H9 (cell line): Measurements from ENCODE around the gene CCDC93. TPM values are rescaled to one million over a fixed set of nuclear protein-coding genes. Genes with fewer than 3 reads are reported as not detected.

Experiments used
- DNase-seq: peaks from one replicate; pipeline ENCODE4 v3.0.0-alpha.2; 2017
- H2AFZ ChIP-seq: one replicate; pipeline ENCODE4 v1.6.1; 2013; ENCODE audit warnings: mild to moderate bottlenecking, low read length, control low read depth, moderate library complexity
- H2AK5ac ChIP-seq: 2 replicates; pipeline ENCODE4 v1.6.1; 2013; ENCODE audit warnings: low read length, control low read depth, mixed read lengths; ENCODE audit not compliant: insufficient read length
- H2BK120ac ChIP-seq: one replicate; pipeline ENCODE4 v1.6.1; 2013; ENCODE audit warnings: low read depth, mild to moderate bottlenecking, low read length, control low read depth, inconsistent platforms; ENCODE audit not compliant: poor library complexity, severe bottlenecking
- H2BK12ac ChIP-seq: 2 replicates; pipeline ENCODE4 v1.6.1; 2013; ENCODE audit warnings: low read length, control low read depth, mixed read lengths, low read depth; ENCODE audit not compliant: insufficient read length
- H2BK15ac ChIP-seq: 2 replicates; pipeline ENCODE4 v1.6.1; 2013; ENCODE audit warnings: low read depth, low read length, control low read depth
- H2BK20ac ChIP-seq: one replicate; pipeline ENCODE4 v1.6.1; 2013; ENCODE audit warnings: low read depth, mild to moderate bottlenecking, low read length, control low read depth, inconsistent platforms; ENCODE audit not compliant: poor library complexity, severe bottlenecking
- H2BK5ac ChIP-seq: 2 replicates; pipeline ENCODE4 v1.6.1; 2013; ENCODE audit warnings: low read length, control low read depth, mixed read lengths; ENCODE audit not compliant: insufficient read length
- H3K14ac ChIP-seq: 2 replicates; pipeline ENCODE4 v1.6.1; 2013; ENCODE audit warnings: low read length, control low read depth; ENCODE audit not compliant: insufficient read depth
- H3K18ac ChIP-seq: 2 replicates; pipeline ENCODE4 v1.6.1; 2013; ENCODE audit warnings: low read depth, mild to moderate bottlenecking, mixed read lengths, low read length, control low read depth; ENCODE audit not compliant: insufficient read length
- H3K23ac ChIP-seq: 2 replicates; pipeline ENCODE4 v1.6.1; 2013; ENCODE audit warnings: low read length, control low read depth, mixed read lengths, low read depth; ENCODE audit not compliant: insufficient read length
- H3K23me2 ChIP-seq: 2 replicates; pipeline ENCODE4 v1.6.1; 2013; ENCODE audit warnings: low read depth, mild to moderate bottlenecking, mixed read lengths, low read length, control low read depth; ENCODE audit not compliant: insufficient read length, poor library complexity, severe bottlenecking
- H3K27ac ChIP-seq: 2 replicates; pipeline ENCODE4 v1.5.1; 2013; ENCODE audit warnings: low read length, control low read depth, mixed read lengths, low read depth; ENCODE audit not compliant: insufficient read length
- H3K27me3 ChIP-seq: 2 replicates; pipeline ENCODE4 v1.6.1; 2013; ENCODE audit warnings: low read length, control low read depth, inconsistent platforms; ENCODE audit not compliant: insufficient read depth
- H3K4ac ChIP-seq: 2 replicates; pipeline ENCODE4 v1.6.1; 2013; ENCODE audit warnings: low read depth, mild to moderate bottlenecking, control low read depth, inconsistent platforms, low read length, moderate library complexity
- H3K4me1 ChIP-seq: 2 replicates; pipeline ENCODE4 v1.6.1; 2013; ENCODE audit warnings: low read length, control low read depth, inconsistent platforms; ENCODE audit not compliant: insufficient read depth
- H3K4me2 ChIP-seq: 2 replicates; pipeline ENCODE4 v1.6.1; 2013; ENCODE audit warnings: low read length, control low read depth, mixed read lengths; ENCODE audit not compliant: insufficient read length, insufficient read depth
- H3K56ac ChIP-seq: 2 replicates; pipeline ENCODE4 v1.6.1; 2013; ENCODE audit warnings: low read depth, mild to moderate bottlenecking, mixed read lengths, low read length, control low read depth; ENCODE audit not compliant: insufficient read length
- H3K79me1 ChIP-seq: 2 replicates; pipeline ENCODE4 v1.6.1; 2013; ENCODE audit warnings: low read depth, mild to moderate bottlenecking, moderate library complexity, low read length, control low read depth, inconsistent platforms; ENCODE audit not compliant: insufficient read depth, poor library complexity, severe bottlenecking
- H3K79me2 ChIP-seq: 2 replicates; pipeline ENCODE4 v1.6.1; 2013; ENCODE audit warnings: low read length, control low read depth, inconsistent platforms; ENCODE audit not compliant: insufficient read depth
- H3K9ac ChIP-seq: 2 replicates; pipeline ENCODE4 v1.6.1; 2013; ENCODE audit warnings: low read length, control low read depth, mixed read lengths; ENCODE audit not compliant: insufficient read length; ENCODE audit errors: extremely low read depth
- H3K9me3 ChIP-seq: one replicate; pipeline ENCODE4 v1.6.1; 2013; ENCODE audit warnings: low read depth, low read length, inconsistent platforms; ENCODE audit not compliant: control insufficient read depth
- H3T11ph ChIP-seq: one replicate; pipeline ENCODE4 v1.6.1; 2013; ENCODE audit warnings: mild to moderate bottlenecking, low read length, control low read depth, inconsistent platforms
- H4K20me1 ChIP-seq: one replicate; pipeline ENCODE4 v1.6.1; 2013; ENCODE audit not compliant: control insufficient read depth, insufficient read length, insufficient read depth
- H4K5ac ChIP-seq: 2 replicates; pipeline ENCODE4 v1.6.1; 2013; ENCODE audit warnings: low read depth, mild to moderate bottlenecking, mixed read lengths, low read length, control low read depth; ENCODE audit not compliant: insufficient read length
- H4K8ac ChIP-seq: replicated peaks from 2 replicates; pipeline ENCODE4 v1.6.1; 2013; ENCODE audit warnings: low read length, control low read depth, mixed read lengths, low read depth; ENCODE audit not compliant: insufficient read length
- H4K91ac ChIP-seq: 2 replicates; pipeline ENCODE4 v1.6.1; 2013; ENCODE audit warnings: low read depth, mild to moderate bottlenecking, moderate library complexity, mixed read lengths, low read length, control low read depth; ENCODE audit not compliant: insufficient read length
- H3K27ac Mint-ChIP-seq, 3 experiments: 2 replicates in 2 of 3; 3 replicates in 1 of 3; pipeline ENCODE4 v1.8.0; 2020 to 2021; ENCODE audit warnings: mixed read lengths in 3 of 3, mild to moderate bottlenecking in 1 of 3, moderate library complexity in 1 of 3
- H3K27me3 Mint-ChIP-seq: 2 replicates; pipeline ENCODE4 v1.8.0; 2021; ENCODE audit warnings: low read depth, mild to moderate bottlenecking, moderate library complexity, mixed read lengths
- H3K36me3 Mint-ChIP-seq, 3 experiments: 2 replicates in 2 of 3; 3 replicates in 1 of 3; pipeline ENCODE4 v1.8.0; 2020 to 2021; ENCODE audit warnings: low read depth in 3 of 3, mixed read lengths in 3 of 3; ENCODE audit not compliant: insufficient read depth in 1 of 3
- H3K4me1 Mint-ChIP-seq, 2 experiments: 2 replicates each; pipeline ENCODE4 v1.8.0; 2020; ENCODE audit warnings: mixed read lengths in 2 of 2
- H3K4me3 Mint-ChIP-seq, 2 experiments: 2 replicates in 1 of 2; 3 replicates in 1 of 2; pipeline ENCODE4 v1.8.0; 2020 to 2021; ENCODE audit warnings: mild to moderate bottlenecking in 2 of 2, mixed read lengths in 2 of 2, moderate library complexity in 1 of 2
- H3K9me3 Mint-ChIP-seq, 2 experiments: 2 replicates in 1 of 2; 3 replicates in 1 of 2; pipeline ENCODE4 v1.8.0; 2020; ENCODE audit warnings: mild to moderate bottlenecking in 2 of 2, mixed read lengths in 2 of 2, moderate library complexity in 1 of 2
- CTCF ChIP-seq: fragments of 200-600 bp; sonication (generic); conservative IDR thresholded peaks from 3 replicates; pipeline ENCODE4 v1.8.0; 2021; ENCODE audit warnings: antibody characterized with exemption, mild to moderate bottlenecking
- total RNA-seq: library from RNA; stranded (reverse); gene quantifications from 2 replicates; pipeline ENCODE4 v1.2.1, GENCODE V29; 2021

The CCDC93 gene
- total RNA-seq, 1 experiment from 2014 or later, result 16.4 TPM

GRCh38 chr2:118049816-118050140, 35.9 kb upstream of the CCDC93 start:
- Histone ChIP-seq H3K27ac (no peak overlapping the region), H2AFZ (no peak overlapping the region), H2BK20ac (no peak overlapping the region), H3K4me1 (no peaks in the 10 kb centered on the region), H2BK120ac (no peak overlapping the region), H3K18ac (no peak overlapping the region), H3K56ac (no peak overlapping the region), H2BK5ac (no peak overlapping the region), H2BK15ac (no peak overlapping the region), H4K5ac (no peak overlapping the region), H3K14ac (no peak overlapping the region), H3K79me1 (no peaks in the 10 kb centered on the region), H2BK12ac (no peak overlapping the region), H3K23ac (no peak overlapping the region), H3K4ac (no peak overlapping the region), H3K23me2 (no peaks in the 10 kb centered on the region), H3K9ac (no peak overlapping the region), H4K20me1 (no peaks in the 10 kb centered on the region), H2AK5ac (no peak overlapping the region), H3T11ph (no peak overlapping the region), H3K27me3 (no peaks in the 10 kb centered on the region), H3K79me2 (no peaks in the 10 kb centered on the region), H4K8ac (no peak overlapping the region), H3K4me2 (no peak overlapping the region), H3K9me3 (no peaks in the 10 kb centered on the region), H4K91ac (no peak overlapping the region)
- Mint-ChIP-seq H3K4me1 (peaks cover 5 to 8% of the 10 kb centered on the region in 2 experiments), H3K9me3 (no peaks in the 10 kb centered on the region), H3K36me3 (no peaks in the 10 kb centered on the region), H3K4me3 (no peak overlapping the region), H3K27me3 (peaks cover 4% of the 10 kb centered on the region; the same call in 1 of the 2 replicates), H3K27ac (no peak overlapping the region)
- TF ChIP-seq CTCF, result no peak
- DNase-seq, result no peak
